HG02840 (cell line): ENCODE data around the gene PPP2R3C.
"Not testable (repeated sequence)": the region's sequence is repeated elsewhere in the genome, so short reads cannot be mapped to it uniquely, and the experiment has no call there.

Source experiments
- ATAC-seq: cut with Tn5 transposase; IDR thresholded peaks from one replicate; pipeline ENCODE4 v1.9.1; 2021; ENCODE audit warnings: mild to moderate bottlenecking, moderate library complexity, moderate number of reproducible peaks; ENCODE audit not compliant: unreplicated experiment, low FRiP score

Gene PPP2R3C

DNA sequence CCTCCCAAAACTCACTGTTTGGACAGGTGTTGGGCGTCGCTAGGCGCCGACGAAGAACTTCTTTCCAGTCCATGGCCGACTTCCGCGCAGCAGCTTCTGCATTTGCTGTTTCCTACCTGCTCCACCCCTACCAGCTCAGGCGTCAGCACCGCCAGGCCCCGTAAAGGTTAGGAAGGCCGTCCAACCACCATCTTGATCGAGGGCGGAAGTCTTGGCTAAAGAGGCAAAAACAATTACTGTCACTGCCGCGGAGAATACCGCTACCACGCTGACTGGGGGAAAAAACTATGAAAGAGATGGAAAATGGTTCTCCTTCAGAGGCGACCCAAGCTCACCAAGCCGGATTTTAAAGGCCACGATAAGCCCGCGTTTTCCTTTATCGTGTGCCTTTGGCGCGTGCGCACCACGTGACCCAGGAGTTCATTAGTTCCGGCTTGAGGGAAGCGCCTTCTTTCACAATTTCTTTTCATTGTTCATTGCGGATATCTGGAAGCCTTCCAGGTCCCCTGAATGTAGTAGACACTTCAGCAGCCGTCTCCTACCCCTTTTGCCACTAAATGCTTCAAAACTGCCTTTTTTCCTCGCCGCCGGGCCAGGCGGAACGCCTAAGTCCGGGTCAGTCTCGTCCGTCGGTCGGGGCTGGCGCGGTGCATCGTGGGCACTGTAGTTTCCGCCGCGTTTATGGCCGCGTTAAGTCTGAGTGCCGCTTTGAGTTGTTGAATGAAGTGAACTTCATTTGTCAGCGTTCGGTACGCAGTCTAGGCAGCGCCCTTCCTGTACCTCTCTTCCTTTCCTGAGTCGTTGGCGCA lies at the start of gene PPP2R3C, which contains the start of gene PRORP:
Gene PPP2R3C (minus strand): TSS at position 104 of the 809 bp plus-strand sequence. CDS start 31 bp downstream, at position 73.
Gene PRORP (plus strand): TSS at position 666 of the 809 bp plus-strand sequence. CDS start 694 bp downstream, outside the sequence.
- peak; percentile 83 for ATAC-seq

DNA sequence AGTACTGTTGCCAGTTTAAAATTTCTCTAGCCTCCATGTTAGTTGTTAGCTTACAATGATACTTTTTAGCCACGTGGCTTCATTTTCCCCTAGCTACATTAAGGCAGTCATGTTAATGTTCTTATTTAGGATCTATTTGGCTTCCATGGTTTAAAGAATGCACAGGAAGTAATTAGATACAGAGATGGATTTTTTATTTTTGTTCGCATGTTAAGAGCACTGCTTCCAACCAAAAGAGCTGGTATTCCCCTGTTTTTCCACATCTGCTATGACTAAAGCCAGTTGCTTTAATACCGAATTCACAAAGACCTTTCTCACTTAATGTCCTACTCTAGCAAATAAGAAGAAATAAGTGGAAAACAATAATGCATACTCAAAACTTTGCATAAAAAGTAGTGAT lies 45.7 kb upstream of the PPP2R3C start:
- ATAC-seq = no peak

DNA sequence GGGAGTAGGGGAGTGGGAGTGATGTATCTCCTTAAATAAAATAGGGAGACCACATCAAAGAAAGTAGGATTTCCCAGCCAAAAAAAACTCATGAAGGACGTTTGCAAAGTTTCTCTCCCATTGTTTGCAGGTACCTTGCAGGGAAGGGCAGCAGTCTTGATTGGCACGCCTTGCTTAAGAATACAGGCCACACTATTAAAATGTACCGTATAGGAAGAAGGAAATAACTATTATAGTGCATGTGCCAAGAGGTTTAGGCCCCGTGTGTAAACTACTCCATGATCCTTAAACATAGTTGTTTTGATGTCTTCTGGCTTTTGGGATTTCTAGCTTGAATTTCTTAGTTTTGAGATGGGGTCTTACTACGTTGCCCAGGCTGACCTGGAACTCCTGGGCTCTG lies 43.1 kb upstream of the PPP2R3C start:
- no peak for ATAC-seq

DNA sequence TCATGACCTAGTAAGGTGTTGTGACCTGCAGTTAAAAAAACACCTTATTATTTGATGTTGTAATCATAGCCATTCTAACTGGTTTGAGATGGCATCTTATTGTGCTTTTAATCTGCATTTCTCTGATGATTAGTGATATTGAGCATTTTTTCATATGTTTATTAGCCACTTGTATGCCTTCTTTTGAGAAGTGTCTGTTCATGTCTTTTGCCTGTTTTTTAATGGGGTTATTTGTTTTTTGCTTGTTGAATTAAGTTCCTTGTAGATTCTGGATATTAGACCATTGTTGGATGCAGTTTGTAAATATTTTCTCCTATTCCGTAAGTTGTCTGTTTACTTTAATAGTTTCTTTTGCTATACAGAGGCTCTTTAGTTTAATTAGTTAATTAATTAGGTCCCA lies 41.6 kb upstream of the PPP2R3C start:
- no peak for ATAC-seq

DNA sequence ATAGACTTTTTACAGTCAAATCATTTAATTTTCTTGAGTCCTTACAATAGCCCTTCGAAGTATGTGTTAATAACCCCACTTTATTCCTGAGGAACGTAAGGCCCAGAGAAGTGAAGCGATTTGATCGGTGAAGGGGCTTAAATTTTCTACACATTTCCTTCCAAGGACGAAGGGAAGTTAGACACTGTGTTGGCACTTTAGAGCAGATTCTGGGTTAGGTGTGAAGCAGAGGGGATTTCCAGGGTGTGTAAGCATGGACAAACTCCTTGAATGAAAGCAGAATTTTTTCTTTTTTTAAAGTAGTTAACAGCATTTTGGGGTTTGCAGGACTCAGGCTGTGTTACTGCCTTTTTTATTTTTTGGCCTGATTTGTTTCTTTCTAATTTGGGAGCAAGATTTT lies 39.4 kb upstream of the PPP2R3C start:
- ATAC-seq = no peak

DNA sequence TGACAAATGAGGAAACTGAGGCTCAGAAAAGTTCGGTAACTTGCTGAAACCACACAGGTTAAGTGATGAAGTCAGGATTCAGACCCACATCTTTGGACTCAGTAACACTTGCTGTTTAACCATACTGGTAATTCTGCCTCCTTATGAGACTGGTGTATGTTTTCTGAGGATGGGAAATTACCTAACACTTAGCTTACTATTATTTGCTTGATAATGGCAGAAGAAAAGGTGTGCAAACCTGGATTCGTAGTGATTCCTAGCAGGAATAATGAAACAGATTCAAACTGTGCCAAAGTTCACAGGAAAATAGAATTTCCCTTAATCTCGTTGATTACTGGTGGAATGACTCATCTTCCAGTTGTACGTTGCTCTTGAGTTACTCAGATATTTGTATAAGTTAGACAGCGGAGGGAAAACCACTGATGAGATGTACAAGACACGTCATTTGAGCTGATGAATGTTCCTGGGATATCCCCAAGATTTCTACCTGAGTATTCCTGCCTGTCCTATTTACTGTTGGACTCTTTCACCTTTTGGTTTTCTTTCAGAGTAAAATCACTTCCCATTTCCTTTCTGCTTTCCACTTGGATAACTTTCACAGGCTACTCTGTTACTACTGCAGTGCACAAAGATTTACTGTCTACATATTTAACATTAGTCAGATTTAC lies 38.1 kb upstream of the PPP2R3C start:
- ATAC-seq = no peak

DNA sequence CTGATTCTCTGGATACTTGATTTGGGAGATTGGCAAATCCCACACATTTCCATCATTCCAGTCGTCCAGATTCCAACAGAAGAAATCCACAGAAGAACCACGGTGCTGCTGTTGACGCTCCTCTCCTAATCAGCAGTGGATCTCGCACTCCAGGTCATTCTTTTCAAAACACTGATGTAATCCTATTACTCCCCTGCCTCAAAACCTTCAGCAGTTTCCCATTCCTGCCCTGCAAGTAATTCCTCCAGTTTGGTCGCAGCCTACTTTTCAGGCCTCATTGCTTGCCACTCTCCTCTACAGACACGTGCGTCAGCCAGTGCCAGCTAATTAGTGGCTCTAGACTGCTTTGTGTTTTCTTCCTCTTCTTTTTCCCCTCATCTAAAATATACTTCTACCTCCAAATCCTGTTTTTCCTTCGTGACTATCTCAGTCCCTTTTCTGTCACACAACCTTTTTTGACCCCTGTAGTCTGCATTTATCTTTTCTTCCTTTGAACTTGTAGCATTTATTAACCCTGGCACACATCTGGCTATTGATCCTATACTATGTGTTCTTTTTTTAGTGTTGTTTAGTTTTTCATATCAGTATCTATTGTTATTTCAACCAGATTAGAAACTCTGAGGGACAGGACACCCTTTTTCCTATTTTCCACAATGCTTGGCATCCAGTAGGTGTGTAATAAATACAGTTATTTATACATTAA lies 37.3 kb upstream of the PPP2R3C start:
- ATAC-seq = no peak

DNA sequence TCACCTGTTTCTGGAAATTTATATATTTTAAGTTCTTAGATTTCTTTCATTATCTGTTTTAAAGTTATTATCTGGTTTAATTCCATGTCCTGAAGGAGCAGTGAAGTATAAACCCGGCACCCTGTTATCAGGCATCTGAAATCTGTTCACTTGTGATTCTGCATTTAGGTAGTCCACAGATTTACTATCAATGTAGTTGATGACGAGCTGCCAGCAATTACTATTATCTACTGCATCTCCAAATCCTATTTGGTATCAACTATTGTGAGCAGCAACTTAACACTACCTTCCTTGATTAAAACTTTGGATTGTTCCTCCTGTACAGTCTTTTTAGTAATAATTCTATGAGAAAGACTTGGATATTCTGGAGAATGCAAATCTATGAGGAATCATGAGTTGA lies 36.7 kb upstream of the PPP2R3C start:
- ATAC-seq = no peak

DNA sequence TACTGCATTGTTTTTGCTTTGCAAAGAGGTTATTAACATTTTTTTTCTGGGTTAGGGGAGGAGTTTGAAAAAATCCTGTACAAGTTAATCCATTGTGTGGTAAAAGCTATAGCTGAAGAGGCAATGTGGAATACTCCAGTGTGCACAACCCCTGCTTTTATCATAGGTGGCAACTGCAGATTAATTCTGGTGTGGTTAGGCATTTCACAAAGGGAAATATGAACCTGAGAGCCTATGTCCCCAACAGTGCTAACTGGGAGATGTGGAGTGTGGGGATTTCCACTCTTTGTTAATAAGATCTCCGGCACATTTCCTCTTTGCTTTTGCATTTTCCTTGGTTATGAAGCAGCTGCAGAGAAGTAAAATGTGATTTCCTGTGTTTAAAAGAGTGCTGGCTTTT lies 34.2 kb upstream of the PPP2R3C start:
- no peak for ATAC-seq

DNA sequence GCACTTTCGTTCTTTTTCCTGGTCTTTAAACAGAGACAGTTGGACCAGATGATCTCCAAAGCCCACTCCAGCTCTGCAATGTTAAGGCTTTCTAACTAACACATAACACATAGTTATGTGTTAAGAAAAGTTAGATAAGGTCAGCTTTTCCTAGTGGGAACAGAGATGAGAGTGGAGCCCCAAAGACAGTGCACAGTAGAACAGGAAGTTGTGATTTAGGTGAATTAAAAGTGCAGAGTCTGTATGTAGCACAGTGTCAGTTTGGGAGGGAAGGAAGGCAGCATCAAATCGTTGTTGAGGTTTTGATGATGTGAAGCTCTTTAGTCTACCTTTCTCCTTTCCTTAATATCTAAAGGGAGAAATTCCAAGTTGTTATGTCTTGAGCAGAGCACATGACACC lies 32.2 kb upstream of the PPP2R3C start:
- no peak for ATAC-seq

DNA sequence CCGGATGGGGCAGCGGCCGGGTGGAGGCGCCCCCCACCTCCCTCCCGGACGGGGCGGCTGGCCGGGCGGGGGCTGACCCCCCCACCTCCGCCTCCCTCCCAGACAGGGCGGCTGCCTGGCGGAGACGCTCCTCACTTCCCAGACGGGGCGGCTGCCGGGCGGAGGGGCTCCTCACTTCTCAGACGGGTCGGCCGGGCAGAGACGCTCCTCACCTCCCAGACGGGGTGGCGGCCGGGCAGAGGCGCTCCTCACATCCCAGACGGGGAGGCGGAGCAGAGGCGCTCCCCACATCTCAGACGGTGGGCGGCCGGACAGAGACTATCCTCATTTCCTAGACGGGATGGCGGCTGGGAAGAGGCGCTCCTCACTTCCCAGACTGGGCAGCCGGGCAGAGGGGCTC lies 30.7 kb upstream of the PPP2R3C start:
- not testable (repeated sequence) for ATAC-seq

DNA sequence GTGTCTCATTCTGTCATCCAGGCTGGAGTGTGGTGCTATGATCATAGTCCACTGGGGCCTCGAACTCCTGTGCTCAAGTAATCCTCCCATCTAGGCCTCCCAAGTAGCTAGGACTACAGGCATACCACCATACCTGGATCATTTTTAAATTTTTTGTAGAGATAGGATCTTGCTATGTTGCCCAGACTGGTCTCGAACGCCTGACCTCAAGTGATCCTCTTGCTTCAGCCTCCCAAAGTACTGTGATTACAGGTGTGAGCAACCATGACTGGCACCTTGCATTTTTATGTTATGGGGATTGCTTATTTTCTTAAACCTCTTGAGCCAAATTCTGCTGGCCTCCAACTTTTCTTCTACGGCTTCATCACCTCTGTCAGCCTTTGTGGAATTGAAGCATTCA lies 27.4 kb upstream of the PPP2R3C start:
- no peak for ATAC-seq

DNA sequence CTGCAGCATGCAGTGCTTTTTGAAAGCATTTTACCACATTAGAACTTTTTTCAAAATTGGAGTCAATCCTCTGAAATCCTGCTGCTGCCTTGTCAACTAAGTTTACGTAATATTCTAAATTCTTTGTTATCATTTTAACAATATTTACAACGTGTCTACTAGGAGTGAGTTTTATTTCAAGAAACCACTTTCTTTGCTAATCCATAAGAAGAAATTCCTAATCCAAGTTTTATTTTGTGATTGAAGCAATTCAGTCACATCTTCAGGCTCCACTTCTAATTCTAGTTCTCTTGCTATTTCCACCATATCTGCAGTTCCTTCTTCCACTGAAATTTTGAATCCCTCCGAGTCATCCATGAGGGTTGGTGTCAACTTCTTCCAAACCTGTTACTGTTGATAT lies 25.9 kb upstream of the PPP2R3C start:
- no peak for ATAC-seq

DNA sequence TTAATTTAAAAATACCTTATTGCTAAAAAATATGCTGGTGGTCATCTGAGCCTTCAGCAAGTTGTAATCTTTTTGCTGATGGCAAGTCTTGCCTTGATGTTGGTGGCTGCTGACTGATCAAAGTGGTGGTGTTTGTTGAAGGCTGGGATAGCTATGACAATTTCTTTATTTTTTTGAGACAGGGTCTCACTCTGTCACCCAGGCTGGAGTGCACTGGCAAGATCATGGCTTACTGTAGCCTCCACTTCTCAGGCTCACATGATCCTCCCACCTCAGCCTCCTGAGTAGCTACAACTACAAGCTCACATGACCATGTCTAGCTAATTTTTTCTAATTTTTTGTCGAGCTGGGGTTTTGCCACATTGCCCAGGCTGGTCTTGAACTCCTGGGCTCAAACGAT lies 25.4 kb upstream of the PPP2R3C start:
- no peak for ATAC-seq

DNA sequence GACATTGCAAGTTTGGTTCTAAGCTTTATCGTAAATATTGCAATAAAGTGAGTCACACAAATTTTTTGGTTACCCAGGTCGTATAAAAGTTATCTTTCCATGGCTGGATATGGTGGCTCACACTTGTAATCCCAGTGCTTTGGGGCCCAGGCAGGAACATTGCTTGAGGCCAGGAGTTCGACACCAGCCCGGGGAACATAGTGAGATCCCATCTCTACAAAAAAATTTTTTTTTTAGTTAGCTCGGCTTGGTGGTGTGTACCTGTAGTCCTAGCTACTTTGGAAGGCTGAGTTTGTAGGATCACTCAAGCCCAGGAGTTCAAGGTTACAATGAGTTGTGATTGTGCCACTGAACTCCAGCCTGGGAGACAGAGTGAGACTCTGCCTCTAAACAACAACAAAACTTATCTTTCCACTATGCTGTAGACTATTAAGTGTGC lies 24.9 kb upstream of the PPP2R3C start:
- ATAC-seq = no peak

DNA sequence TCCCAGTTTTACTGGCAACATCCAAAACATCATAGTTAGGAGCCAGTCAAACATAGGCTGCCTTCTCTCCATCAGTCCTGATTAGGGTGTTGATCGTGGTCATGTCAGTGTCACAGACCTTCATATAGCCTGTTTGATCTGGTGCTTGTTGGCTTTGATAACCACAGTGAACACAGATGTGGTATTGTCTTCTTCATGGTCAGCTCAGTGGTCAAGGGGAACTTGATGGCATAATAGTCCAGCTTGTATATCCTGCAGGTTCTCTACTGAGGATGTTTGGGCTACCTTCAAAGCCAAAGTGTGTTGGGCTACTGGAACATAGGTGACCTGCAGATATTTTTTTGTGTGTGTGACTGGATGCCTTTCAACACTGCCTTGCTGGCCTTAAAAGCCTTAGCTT lies 22.2 kb upstream of the PPP2R3C start:
- ATAC-seq = no peak

DNA sequence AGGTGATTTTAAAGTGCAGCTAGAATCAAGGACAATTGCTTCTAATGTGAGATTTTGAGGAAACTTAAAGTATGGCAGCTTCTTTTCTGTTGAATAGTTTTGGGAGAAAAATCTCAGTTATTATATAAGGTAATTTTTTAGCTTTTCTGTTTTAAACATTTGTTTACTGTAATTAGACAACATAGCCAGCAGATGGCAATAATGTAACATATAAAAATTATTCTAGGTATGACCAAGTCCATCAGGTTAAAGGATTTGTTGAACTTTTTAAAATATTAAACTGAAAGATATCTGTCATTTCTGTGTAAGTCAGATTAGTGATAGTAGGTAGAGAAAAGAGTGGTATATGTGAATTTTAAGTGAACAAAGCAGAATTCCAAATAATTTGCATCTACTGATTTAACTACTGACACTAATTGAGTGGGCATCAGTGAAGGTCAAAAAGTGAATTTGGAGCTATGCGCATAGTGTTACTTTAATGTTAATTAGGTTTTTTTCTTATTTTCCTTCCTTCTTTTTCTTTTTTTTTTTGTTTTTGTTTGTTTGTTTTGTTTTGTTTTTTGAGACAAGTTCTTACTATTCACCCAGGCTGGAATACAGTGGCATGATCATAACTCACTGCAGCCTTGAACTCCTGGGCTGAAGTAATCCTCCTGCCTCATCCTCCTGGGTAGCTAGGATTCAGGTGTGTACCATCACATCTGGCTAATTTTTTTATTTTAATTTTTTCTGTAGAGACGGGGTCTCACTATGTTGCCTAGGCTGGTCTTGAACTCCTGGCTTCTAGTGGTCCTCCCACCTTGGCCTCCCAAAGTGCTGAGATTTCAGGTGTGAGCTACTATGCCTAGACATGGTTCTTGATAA lies 19.2 kb upstream of the PPP2R3C start:
- ATAC-seq = no peak

DNA sequence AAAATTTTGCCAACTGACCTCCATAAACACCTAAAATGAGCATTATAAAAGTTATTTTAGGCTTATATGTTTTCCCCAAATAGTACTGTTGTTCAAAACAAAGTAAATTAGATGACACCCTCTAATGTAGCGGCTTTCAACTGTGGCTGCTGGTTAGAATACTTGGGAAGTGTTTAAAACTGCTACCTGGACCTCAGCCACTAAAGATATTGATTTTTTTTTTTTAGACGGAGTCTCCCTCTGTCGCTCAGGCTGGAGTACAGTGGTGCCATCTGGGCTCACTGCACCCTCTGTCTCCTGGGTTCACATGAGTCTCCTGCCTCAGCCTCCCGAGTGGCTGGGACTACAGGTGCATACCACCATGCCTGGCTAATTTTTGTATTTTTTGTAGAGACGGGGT lies 16.8 kb upstream of the PPP2R3C start:
- no peak for ATAC-seq

DNA sequence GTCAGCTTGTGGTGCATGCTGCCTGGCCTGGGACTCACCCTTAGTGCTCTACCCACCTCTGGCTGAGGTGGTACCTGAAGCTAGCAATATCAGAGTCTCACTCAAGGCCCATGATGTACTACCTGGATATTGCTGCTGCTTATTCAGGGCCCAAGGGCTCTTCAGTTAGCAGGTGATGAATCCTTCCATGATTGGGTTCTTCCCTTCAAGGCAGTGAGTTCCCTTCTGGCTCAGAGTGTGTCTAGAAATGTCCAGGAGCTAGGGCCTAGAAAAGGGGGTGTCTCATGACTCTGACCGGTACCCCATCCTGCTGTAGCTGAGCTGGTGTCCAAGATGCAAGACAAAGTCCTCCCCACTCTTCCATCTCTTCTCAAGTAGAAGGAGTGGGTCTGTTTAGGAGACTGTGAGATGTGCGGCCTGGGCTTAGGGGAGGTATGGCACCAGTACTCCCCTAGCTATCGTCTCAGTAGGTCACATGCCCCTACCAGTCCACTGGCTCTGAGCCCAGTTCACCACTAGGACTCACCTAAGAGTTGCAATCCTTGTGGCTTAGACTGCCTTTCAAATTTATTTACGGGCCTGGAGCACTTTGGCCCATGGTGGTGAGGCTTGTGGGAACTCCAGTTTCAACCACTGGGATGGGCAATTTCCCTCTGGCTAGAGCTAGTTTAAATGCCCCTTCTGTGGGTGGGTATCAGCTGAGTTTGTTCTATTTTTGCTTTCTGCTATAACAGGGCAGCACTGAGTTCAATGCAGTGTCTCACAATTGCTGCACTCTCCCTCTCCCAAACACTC lies 12.7 kb upstream of the PPP2R3C start:
- no peak for ATAC-seq
